B cell (primary cell): Measurements from ENCODE around the gene ANKRD28.
"Not testable (repeated sequence)": the region's sequence is repeated elsewhere in the genome, so short reads cannot be mapped to it uniquely, and the experiment has no call there.

ENCODE experiments used
- EZH2 ChIP-seq: IDR thresholded peaks from 2 replicates; pipeline ENCODE4 v1.6.1; 2012; ENCODE audit warnings: borderline replicate concordance, low read depth, mild to moderate bottlenecking, moderate library complexity, low read length; ENCODE audit not compliant: insufficient read depth, poor library complexity, severe bottlenecking
- TF ChIP-seq, protein P1 (sequence below): fragments of 200-600 bp; IDR thresholded peaks from one replicate; pipeline ENCODE4 v1.8.0; 2022; ENCODE audit warnings: antibody characterized with exemption, mild to moderate bottlenecking

DNA sequence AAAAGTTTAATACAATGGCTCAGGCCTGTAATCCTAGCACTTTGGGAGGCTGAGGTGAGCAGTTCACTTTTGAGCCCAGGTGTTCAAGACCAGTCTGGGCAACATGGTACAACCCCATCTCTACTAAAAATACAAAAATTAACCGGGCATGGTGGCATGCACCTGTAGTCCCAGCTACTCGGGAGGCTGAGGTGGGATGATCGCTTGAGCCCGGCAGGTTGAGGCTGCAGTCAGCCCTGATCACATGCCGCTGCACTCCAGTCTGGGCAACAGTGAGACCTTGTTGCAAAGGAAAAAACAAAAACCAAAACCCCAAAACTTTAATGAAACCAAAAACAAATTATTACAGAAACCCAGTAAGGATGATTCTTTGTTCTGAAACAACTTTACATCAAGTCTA lies 15.3 kb upstream of the ANKRD28 start:
- not testable (repeated sequence) for TF ChIP-seq EZH2
- TF ChIP-seq, protein P1, sequence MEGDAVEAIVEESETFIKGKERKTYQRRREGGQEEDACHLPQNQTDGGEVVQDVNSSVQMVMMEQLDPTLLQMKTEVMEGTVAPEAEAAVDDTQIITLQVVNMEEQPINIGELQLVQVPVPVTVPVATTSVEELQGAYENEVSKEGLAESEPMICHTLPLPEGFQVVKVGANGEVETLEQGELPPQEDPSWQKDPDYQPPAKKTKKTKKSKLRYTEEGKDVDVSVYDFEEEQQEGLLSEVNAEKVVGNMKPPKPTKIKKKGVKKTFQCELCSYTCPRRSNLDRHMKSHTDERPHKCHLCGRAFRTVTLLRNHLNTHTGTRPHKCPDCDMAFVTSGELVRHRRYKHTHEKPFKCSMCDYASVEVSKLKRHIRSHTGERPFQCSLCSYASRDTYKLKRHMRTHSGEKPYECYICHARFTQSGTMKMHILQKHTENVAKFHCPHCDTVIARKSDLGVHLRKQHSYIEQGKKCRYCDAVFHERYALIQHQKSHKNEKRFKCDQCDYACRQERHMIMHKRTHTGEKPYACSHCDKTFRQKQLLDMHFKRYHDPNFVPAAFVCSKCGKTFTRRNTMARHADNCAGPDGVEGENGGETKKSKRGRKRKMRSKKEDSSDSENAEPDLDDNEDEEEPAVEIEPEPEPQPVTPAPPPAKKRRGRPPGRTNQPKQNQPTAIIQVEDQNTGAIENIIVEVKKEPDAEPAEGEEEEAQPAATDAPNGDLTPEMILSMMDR, result not testable (repeated sequence)
